Measurements from ENCODE around the gene SRR. TPM values are rescaled to one million over a fixed set of nuclear protein-coding genes. Genes with fewer than 3 reads are reported as not detected.

The SRR gene
- total RNA-seq, 2 experiments from 2014 or later = 9.6 to 12.7 TPM

GRCh38 chr17:2368359-2368758 is 64.6 kb downstream of the SRR start:
- Mint-ChIP-seq H3K27me3 (no peaks in the 10 kb centered on the region), H3K4me1 (ENCODE audit: low read depth) (no peaks in the 10 kb centered on the region), H3K9me3 (no peaks in the 10 kb centered on the region), H3K36me3 (ENCODE audit: low read depth) (peaks cover 4% of the 10 kb centered on the region), H3K27ac (no peak overlapping the region), H3K4me3 (no peak overlapping the region)
- intact Hi-C loops (cut with micrococcal nuclease) = no loop called here
- ATAC-seq = no peak
- TF ChIP-seq, protein P1, sequence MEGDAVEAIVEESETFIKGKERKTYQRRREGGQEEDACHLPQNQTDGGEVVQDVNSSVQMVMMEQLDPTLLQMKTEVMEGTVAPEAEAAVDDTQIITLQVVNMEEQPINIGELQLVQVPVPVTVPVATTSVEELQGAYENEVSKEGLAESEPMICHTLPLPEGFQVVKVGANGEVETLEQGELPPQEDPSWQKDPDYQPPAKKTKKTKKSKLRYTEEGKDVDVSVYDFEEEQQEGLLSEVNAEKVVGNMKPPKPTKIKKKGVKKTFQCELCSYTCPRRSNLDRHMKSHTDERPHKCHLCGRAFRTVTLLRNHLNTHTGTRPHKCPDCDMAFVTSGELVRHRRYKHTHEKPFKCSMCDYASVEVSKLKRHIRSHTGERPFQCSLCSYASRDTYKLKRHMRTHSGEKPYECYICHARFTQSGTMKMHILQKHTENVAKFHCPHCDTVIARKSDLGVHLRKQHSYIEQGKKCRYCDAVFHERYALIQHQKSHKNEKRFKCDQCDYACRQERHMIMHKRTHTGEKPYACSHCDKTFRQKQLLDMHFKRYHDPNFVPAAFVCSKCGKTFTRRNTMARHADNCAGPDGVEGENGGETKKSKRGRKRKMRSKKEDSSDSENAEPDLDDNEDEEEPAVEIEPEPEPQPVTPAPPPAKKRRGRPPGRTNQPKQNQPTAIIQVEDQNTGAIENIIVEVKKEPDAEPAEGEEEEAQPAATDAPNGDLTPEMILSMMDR (IDR thresholded peaks at IDR 0.05) = no peak
- DNase-seq = no peak
- CTCF ChIA-PET = interaction anchor here (3.8 to 3.9 kb wide), 2 partner anchors 14 to 47 kb away, joined by 13 to 24 read pairs; no protein-coding TSS in a partner anchor
- POLR2A ChIA-PET = interaction anchor here (0.6 to 1.5 kb wide), 3 partner anchors 12 to 47 kb away, joined by 3 to 6 read pairs (median 3); no protein-coding TSS in a partner anchor

GRCh38 chr17:2369039-2369438 is 65.3 kb downstream of the SRR start:
- Mint-ChIP-seq H3K36me3 (ENCODE audit: low read depth) (peaks cover 4% of the 10 kb centered on the region), H3K4me3 (no peak overlapping the region), H3K4me1 (ENCODE audit: low read depth) (no peaks in the 10 kb centered on the region), H3K27me3 (no peaks in the 10 kb centered on the region), H3K27ac (no peak overlapping the region), H3K9me3 (no peaks in the 10 kb centered on the region)
- TF ChIP-seq, protein P1 (IDR thresholded peaks at IDR 0.05) = no peak
- CTCF ChIA-PET = interaction anchor here (1.9 to 3.9 kb wide), 3 partner anchors 14 to 47 kb away, joined by 7 to 24 read pairs (median 13); no protein-coding TSS in a partner anchor
- no peak for DNase-seq
- intact Hi-C loops (cut with micrococcal nuclease) = no loop called here
- POLR2A ChIA-PET = interaction anchor here (1.5 kb wide), 1 partner anchor 11 kb away, joined by 6 read pairs; no protein-coding TSS in a partner anchor
- ATAC-seq = no peak

DNA sequence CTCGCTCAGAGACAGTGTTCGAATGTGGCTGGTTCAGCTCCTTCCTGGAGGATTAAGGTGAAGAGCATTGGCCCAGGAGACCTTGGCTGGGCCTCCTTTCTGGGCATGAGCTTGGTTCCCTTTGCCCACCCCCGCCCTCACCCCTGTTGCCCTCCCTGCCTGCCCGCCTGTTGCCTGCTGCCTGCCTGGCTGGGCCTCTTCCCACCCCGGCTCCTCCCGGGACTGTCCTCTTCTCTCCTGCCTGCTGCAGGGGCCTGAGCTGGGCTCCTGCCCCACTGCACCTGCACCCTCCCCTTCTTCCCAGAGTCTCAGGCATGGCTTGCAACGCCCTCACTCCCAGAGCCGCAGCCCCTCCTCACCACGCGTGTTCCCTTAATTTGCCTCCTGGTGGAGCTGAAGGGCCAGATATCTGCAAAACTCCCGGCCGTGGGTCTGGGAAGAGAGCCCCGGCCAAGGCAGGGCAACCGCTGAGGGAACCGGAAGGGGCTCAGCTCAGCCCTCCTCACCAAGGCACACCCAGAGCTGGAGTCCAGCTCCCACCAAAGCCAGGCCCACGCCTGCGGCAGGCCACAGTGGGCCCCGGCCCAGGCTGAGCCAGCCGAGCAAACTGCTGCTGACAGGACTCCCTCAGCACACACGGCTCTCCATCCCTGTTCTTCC is 65.9 kb downstream of the SRR start:
- no peak overlapping the region for H3K4me3 Mint-ChIP-seq
- ATAC-seq (no peak), DNase-seq (no peak)
- H3K36me3 Mint-ChIP-seq (ENCODE audit: low read depth) = no peaks in the 10 kb centered on the region
- H3K27me3 Mint-ChIP-seq = no peaks in the 10 kb centered on the region
- H3K9me3 Mint-ChIP-seq = no peaks in the 10 kb centered on the region
- H3K4me1 Mint-ChIP-seq (ENCODE audit: low read depth) = no peaks in the 10 kb centered on the region
- ChIA-PET CTCF (interaction anchor here (1.9 to 3.9 kb wide), 3 partner anchors 13 to 46 kb away, joined by 7 to 24 read pairs (median 13); no protein-coding TSS in a partner anchor), POLR2A (interaction anchor here (1.3 to 1.5 kb wide), 2 partner anchors 11 to 13 kb away, joined by 3 to 6 read pairs; no protein-coding TSS in a partner anchor)
- TF ChIP-seq, protein P1 (IDR thresholded peaks at IDR 0.05) = no peak
- H3K27ac Mint-ChIP-seq = no peak overlapping the region
- intact Hi-C loops (cut with micrococcal nuclease) = no loop called here

- ChIA-PET CTCF (interaction anchor here (1.9 to 3.9 kb wide), 3 partner anchors 13 to 45 kb away, joined by 7 to 24 read pairs (median 13); no protein-coding TSS in a partner anchor), POLR2A (interaction anchor here (1.2 to 1.3 kb wide), 2 partner anchors 12 to 13 kb away, joined by 3 read pairs; no protein-coding TSS in a partner anchor)
- no peak overlapping the region for H3K27ac Mint-ChIP-seq
- no peak for ATAC-seq
- DNase-seq = no peak
- no peak overlapping the region for H3K4me3 Mint-ChIP-seq
- intact Hi-C loops (cut with micrococcal nuclease) = no loop called here
- no peaks in the 10 kb centered on the region for H3K4me1 Mint-ChIP-seq (ENCODE audit: low read depth)
- H3K36me3 Mint-ChIP-seq (ENCODE audit: low read depth) = no peaks in the 10 kb centered on the region
- TF ChIP-seq, protein P1 (IDR thresholded peaks at IDR 0.05) = no peak
- no peaks in the 10 kb centered on the region for H3K27me3 Mint-ChIP-seq
- H3K9me3 Mint-ChIP-seq = no peaks in the 10 kb centered on the region
Observed at GRCh38 chr17:2370211-2370589, 66.5 kb downstream of the SRR start.

Data from activated CD8-positive, alpha-beta T cell treated with anti-CD3 and anti-CD28 coated beads for 36 hours (primary cell).